Stimulated activated CD4-positive, alpha-beta T cell treated with anti-CD3 and anti-CD28 coated beads, Interleukin-1b, Interleukin-23, amount 100 ng/mL, for 24 hours (primary cell): Measurements from ENCODE around the gene ABHD15.

Experiments used
- DNase-seq, 4 experiments: peaks; one replicate each; pipeline ENCODE4 v3.0.0-alpha.2; 2020; ENCODE audit warnings: low read depth in 4 of 4, low spot score in 1 of 4

Gene ABHD15

DNA sequence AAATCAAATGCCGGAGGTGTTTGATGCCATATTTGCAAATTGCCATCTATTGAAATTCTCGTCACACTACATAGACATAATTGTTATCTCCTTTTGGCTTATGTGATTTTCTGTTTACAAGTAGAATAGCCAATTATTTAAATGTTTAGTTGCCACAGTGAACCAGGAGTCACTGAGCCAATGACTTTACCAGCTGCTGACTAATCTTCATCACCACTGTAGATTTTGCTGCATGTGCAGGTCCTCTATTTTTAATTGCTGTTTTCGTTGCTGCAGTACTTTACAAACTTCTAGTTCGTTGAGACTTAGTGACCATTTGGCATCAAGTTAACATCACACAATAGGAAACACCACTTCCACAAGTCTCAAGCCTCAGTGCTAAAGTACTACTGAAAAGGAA lies 22.8 kb downstream of the ABHD15 start:
- no peak for DNase-seq

DNA sequence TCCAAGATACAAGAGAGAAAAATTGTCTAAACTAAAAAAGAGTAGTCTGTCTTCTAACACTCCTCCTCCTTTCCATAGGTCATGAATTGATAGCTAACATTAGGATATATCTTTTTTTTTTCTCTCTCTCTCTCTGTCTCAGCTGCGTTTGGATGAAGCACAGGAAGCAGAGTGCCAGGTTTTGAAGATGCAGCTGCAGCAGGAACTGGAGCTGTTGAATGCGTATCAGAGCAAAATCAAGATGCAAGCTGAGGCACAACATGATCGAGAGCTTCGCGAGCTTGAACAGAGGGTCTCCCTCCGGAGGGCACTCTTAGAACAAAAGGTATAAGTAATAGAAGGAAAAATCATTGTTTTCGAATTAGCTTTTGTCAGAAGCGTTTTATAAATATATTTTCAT lies 32.9 kb downstream of the ABHD15 start:
- DNase-seq, result no peak

DNA sequence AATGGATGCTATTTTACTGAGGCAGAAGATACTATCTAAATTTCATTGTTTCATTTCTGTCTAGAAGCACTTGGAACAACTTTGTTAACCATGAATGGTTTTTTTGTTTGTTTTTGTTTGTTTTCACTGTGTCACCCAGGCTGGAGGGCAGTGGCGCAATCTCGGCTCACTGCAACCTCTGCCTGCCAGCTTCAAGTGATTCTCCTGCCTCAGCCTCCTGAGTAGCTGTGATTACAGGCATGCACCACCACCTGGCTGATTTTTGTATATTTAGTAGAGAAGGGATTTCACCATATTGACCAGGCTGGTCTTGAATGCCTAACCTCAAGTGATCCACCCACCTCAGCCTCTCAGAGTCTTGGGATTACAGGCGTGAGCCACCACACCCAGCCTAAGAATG lies 40.5 kb downstream of the ABHD15 start:
- no peak for DNase-seq

DNA sequence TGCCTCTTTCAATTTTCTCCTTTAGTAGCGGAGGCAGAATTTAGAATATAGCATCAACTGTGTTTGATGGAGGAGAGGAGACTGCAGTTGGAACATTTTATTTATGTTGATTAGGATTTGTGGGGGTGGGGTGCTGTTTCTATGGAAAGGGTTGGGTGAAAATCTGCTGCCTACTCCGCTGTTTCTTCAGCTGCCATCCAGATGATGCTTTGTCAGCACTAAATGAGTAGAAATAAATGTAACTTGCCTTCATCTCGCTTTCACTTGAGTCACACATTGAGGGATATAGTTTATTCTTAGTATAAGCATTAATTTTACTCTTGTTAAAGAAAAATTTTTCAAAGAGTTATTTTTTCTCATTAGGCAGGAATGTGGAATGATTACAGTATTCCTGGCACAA lies 42.1 kb downstream of the ABHD15 start:
- no peak for DNase-seq

DNA sequence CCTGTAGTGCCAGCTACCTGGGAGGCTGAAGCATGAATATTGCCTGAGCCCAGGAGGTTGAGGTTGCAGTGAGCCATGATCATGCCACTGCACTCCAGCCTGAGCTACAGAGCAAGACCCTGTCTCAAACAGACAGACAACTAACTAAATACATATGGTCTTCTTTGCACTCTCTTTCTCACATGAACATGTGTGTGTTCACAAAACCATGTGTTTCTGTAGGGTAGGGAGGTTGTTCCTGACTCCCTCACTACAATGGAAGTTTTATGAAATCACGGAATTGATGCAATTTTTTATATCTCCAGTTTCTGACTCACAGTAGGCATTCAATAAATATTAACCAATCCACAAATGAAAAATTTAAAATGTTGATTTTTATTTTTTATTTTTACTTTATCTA lies 48.5 kb downstream of the ABHD15 start:
- DNase-seq, result no peak

DNA sequence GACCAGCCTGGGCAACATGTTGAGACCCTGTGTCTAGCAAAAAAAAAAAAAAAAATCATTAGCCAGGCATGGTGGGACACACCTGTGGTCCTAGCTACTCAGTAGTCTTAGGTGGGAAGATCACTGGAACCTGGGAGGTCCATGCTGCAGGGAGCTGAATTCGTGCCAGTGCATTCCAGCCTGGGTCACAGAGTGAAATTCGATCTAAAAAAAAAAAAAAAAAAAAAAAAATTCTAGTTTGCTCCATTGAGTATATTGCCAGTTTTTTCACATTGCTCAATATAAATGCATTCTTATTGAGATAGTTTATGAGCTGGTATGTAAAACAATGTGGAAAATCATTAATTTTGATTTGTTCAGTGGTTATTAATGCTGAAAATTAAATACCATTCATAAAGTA lies 52.0 kb downstream of the ABHD15 start:
- DNase-seq, result no peak

DNA sequence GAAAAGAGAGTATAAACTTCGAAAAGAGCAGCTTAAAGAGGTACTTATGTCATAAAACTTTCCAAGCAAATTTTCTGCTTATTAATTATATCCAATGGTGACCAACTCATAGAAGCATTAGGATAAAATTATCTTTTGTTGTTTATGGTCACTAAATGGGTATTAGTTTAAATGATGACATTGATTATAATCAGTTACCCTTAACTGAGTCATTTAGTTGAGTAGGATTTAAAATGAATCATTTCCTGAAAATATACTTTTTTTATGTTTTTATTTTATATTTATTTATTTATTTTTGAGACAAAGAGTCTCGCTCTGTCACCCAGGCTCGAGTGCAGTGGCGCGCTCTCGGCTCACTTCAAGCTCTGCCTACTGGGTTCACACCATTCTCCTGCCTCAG lies 55.9 kb downstream of the ABHD15 start:
- DNase-seq, result no peak
